Pulmonary artery endothelial cell (primary cell): ENCODE results near the gene RAP1A. TPM values are rescaled to one million over a fixed set of nuclear protein-coding genes. Genes with fewer than 3 reads are reported as not detected.
A peak's percentile ranks its signal among the peaks of the same experiment; 100 is the strongest.
"Not testable (repeated sequence)": the region's sequence is repeated elsewhere in the genome, so short reads cannot be mapped to it uniquely, and the experiment has no call there.

Source experiments
- DNase-seq: peaks from one replicate; pipeline ENCODE4 v3.0.0-alpha.2; 2011; ENCODE audit warnings: low read depth, low spot score
- total RNA-seq: library from RNA; depleted of rRNA; stranded (reverse); fragments of >200 nt; gene quantifications from 2 replicates; pipeline ENCODE4 v1.2.3, GENCODE V29; 2014

RAP1A gene
- total RNA-seq, 1 donor from 2014 or later = 20.8 TPM

DNA sequence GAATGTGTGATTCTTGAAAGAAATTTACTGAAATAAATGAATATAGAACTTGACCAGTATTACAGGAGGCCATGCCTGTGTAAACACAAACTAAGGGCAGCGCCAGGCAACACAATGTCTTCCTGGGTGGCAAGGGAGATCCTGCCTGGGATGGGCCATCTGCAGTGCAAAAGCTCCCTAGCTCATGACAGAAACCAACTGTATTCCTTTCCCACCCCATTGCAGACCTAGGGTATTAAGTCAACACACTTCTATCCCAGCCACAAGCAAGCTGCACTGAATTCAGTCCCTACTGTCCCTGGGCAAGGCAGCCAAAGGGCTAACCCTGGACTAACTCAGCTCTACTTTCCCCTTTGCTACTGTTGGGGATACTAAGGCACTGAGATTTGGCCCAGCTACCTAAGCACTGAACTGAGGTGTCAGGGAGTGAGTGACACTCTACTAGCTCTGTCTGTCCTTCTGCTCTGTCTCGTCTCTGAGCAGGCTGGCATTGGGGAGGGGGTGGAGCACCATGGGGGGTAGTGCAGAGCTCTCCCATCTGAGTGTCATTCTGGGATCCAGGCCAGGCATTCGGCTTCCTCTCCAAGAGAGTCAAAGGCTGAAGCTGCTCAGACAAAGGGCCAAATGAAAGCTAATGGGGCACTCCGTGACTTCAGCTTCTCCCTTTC is 117.1 kb downstream of the RAP1A start:
- DNase-seq = no peak

GRCh38 chr1:111737216-111738132 is 117.9 kb downstream of the RAP1A start:
- no peak for DNase-seq

GRCh38 chr1:111738133-111738435 is 118.5 kb downstream of the RAP1A start:
- DNase-seq = no peak

DNA sequence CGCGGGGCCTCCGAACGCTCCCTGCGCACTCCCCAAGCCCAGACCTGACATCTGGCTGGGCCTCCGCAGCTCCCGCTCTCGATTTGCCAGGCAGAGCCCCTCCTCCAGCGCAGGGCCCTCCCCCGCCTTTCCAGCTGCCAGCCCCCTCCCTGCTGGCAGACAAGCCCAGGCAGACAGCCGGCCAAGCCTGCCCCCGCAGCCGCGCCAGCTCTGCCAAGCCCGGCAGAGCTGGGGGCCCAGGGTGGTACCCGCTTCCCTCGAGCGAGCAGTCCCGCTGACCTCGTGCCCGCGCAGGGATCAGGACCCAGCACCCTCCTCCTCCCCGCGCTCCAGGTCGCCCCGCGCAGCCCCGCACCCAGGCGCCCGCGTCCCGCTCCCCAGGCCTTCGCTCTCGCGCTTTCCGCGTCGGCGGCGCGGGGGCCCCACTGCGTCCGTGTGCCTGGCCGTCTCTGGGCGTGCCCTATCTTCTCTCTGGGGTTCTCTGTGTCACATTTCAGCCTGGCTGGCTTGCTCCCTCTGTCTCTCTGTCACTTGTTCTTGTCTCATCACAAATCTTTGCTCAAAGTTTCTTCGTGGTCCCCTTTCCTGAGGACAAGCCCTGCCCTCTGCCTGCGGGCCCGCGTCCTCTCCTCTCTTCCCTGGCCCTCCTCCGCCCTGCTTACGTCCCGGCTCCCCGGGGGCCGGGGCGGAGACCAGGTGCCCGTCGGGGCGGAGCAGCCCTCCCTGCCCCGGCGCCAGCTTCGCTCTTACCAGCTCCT is 119.0 kb downstream of the RAP1A start:
- DNase-seq = no peak

GRCh38 chr1:111739194-111739924 is 119.8 kb downstream of the RAP1A start, which contains the start of gene INKA2:
INKA2 (minus strand) TSS chr1:111739395; CDS start chr1:111739242, 153 bp downstream.
- DNase-seq = peak; percentile 75

- peak; percentile 40 for DNase-seq
Measured at GRCh38 chr1:111739925-111740765, 120.6 kb downstream of the RAP1A start.

DNA sequence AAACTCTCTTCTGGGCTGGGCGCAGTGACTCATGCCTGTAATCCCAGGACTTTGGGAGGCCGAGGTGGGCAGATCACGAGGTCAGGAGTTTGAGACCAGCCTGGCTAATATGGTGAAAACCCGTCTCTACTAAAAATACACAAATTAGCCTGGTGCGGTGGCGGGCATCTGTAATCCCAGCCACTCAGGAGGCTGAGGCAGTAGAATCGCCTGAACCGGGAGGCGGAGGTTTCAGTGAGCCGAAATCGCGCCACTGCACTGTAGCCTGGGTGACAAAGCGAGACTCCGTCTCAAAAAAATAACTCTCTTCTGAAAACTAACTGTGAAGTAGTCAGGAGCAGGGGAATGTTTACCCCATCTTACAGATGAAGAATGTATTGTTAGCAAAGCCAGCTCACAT is 122.7 kb downstream of the RAP1A start:
- not testable (repeated sequence) for DNase-seq

DNA sequence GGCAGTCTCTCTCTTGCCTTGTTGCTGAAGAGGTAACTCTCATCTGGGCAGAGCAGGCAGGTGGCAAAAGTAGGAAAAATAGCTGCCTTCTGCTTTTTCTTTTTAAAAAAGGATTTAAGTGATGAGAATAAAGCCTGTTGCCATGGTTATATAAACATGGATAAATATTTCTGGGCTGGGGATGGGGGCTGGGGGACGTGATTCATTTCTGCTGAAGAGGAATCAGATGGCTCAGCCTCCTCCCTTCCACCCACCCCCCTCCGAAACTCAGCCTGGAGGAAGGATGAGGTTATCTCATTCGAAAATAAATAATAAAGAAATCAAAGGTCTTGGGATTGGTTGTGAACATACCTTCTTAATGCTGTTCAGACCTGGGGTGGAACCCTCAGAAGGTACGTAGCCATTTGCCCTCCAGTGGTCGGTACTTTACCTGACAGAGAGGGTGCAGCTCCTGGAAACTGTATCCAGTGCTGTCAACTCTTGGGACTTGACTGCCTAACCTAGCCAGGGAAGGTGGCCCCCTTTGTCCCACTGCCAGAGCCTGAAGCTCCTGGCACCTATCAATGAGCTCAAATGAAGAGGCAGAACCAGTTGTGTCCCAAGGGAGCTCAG is 123.5 kb downstream of the RAP1A start:
- DNase-seq = no peak

DNA sequence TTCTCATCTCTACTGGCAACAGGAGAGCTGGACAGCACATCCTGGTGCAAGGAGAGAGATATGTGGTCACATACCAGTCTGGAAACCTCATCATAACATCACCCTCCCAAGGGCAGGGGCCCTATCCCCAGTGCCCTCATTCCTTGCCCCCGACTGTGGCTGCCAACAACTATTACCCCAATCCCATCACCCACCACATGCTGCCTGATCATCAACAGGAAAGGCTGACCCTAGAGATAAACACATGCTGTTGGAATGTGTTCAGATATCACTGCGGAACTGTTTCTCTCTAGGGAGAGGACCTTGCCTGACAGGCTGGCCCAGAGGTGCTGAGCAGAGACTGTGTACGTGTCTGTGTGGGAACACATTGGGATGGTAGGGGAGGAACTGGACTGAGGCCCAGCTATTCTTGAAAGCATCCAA is 124.1 kb downstream of the RAP1A start:
- DNase-seq = no peak

DNA sequence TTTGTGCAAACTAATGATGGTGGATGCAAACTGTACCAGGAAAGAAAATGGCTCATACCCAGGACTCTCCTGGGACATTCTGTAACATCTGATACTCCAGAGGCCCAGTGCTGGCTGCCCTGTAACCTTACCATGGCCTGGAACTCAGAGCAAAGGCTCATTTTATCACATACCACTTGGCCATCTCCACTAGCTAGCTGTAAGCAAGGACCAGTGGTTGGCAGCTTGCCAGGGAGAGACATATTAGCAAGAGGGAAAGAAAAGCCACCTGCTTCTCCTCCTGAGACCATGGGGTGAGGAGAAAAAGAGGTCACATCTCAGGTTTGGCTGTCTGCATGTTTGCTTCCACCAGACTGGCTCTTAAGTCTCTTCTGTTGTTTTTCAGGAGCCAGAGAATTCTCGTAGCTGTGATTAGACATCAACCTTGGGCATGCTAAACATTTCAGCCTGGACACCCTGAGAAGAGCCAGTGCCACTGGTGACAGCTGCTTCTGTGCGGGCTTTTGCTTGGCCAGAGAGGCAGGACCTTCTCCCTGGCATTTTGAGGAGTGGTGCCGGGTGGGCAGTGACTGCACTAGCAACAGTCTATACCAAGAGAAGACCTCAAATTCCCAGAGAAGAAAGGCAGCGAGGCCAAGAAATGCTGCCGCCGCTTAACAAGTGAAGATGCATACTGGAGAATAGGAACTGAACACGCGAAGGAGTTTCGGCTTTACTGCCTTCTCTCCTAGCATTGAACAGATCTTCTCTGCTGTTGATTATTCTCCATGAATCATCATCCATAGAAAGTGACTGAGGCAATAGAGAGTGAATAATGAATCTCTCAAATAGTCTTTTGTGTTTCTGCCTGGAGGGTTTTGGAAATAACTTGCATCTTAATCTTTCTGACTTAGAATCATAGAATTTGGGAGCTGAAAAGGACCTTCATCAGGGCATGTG is 126.4 kb downstream of the RAP1A start:
- no peak for DNase-seq

- no peak for DNase-seq
Measured at GRCh38 chr1:111746614-111746999, 127.0 kb downstream of the RAP1A start.

GRCh38 chr1:111747282-111747734 is 127.7 kb downstream of the RAP1A start:
- DNase-seq = no peak

DNA sequence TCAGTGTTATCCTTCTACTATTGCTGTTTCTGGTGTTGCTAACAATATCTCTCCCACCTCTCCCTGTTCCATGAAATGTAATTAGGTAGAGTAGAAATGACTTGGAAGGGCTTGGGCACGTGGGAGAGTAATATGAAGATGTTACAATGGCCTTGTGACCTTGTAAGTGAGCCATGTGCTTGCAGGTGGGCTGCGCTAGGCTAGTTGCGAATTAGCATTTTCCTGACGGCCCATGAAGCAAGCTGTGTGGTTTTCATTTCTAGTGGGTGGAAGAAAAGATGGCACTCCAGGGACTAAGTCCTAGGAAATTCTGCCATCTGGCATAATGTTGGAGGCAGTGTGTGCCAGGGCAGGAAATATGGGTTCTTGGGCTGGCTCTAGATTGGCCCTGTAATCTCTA is 128.4 kb downstream of the RAP1A start:
- no peak for DNase-seq

GRCh38 chr1:111749628-111750027 is 130.0 kb downstream of the RAP1A start:
- DNase-seq = no peak

- no peak for DNase-seq
Measured at GRCh38 chr1:111750856-111751255, 131.3 kb downstream of the RAP1A start.

DNA sequence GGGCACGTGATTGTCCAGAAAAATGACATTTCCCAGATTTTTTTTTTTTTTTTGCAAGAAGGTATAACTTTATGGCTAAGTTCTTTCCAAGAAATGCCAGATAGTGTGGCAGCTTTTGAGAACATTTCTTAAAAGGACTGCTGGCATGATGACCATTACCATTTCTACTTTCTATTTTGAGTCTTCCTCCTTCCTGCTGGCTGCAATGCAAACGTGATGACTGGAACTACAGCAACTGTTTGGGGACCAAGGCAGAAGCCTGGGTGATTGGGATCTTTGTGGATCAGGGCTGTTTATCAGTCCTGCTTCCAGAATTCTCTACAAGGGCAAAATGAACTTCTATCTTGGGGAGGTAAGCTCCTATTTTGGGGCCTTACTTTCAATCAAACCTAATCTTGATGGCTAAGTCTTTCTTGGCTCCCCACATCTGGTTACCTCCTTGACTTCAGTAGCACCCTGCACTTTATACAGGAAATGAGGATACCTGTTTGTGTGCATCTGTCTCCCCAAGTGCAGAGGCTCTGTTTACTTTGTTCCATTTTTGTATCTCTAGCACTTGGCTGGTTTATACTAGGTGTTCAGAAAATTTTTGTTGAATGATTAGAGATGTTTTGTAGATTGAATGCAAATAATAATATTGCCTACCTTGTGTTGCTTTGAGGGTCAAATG is 132.5 kb downstream of the RAP1A start:
- DNase-seq = no peak

GRCh38 chr1:111754984-111755330 is 135.4 kb downstream of the RAP1A start:
- DNase-seq = no peak
